Liver (tissue), 9 donors: ENCODE data around the gene KDM4D. TPM values are rescaled to one million over a fixed set of nuclear protein-coding genes. Genes with fewer than 3 reads are reported as not detected.

Experiments used
- DNase-seq: peaks from one replicate; pipeline ENCODE4 v3.0.0-alpha.2; 2017; ENCODE audit warnings: low spot score
- H3K27ac ChIP-seq, 2 donors: one replicate each; pipeline ENCODE4 v1.7.0; 2013; ENCODE audit warnings: inconsistent platforms in 2 of 2, low read length in 2 of 2, control low read depth in 1 of 2, low read depth in 1 of 2, mild to moderate bottlenecking in 1 of 2
- H3K27me3 ChIP-seq, 4 donors: one replicate each; pipeline versions ENCODE4 v1.6.1 to v1.7.0; 2013; ENCODE audit warnings: low read length in 3 of 4, inconsistent platforms in 1 of 4, mild to moderate bottlenecking in 1 of 4, moderate library complexity in 1 of 4; ENCODE audit not compliant: control insufficient read depth in 4 of 4, insufficient read depth in 4 of 4
- H3K36me3 ChIP-seq, 4 donors: one replicate each; pipeline versions ENCODE4 v1.6.1 to v1.7.0; 2013; ENCODE audit warnings: low read length in 3 of 4, mild to moderate bottlenecking in 3 of 4, low read depth in 1 of 4, moderate library complexity in 1 of 4; ENCODE audit not compliant: control insufficient read depth in 4 of 4, insufficient read depth in 3 of 4
- H3K4me1 ChIP-seq, 4 donors: one replicate each; pipeline versions ENCODE4 v1.6.1 to v1.7.0; 2013; ENCODE audit warnings: low read length in 3 of 4, mild to moderate bottlenecking in 3 of 4, moderate library complexity in 1 of 4; ENCODE audit not compliant: control insufficient read depth in 4 of 4, insufficient read depth in 4 of 4
- H3K4me3 ChIP-seq, 3 donors: one replicate each; pipeline versions ENCODE4 v1.6.1 to v1.7.0; 2013; ENCODE audit warnings: low read length in 3 of 3, control low read depth in 1 of 3, low read depth in 1 of 3, mild to moderate bottlenecking in 1 of 3
- H3K9ac ChIP-seq, 2 donors: one replicate each; pipeline ENCODE4 v1.7.0; 2013; ENCODE audit warnings: low read length in 2 of 2, mild to moderate bottlenecking in 2 of 2, moderate library complexity in 2 of 2, control low read depth in 1 of 2, low read depth in 1 of 2
- H3K9me3 ChIP-seq, 4 donors: one replicate each; pipeline versions ENCODE4 v1.6.1 to v1.7.0; 2013; ENCODE audit warnings: low read length in 3 of 4; ENCODE audit not compliant: control insufficient read depth in 4 of 4
- FOXA1 ChIP-seq: IDR thresholded peaks from 2 replicates; pipeline ENCODE4 v1.6.1; 2016; ENCODE audit warnings: antibody characterized with exemption
- FOXA2 ChIP-seq: IDR thresholded peaks from 2 replicates; pipeline ENCODE4 v1.6.1; 2016; ENCODE audit warnings: antibody characterized with exemption
- GABPA ChIP-seq, 2 donors: IDR thresholded peaks in 1 of 2; conservative IDR thresholded peaks in 1 of 2; 2 replicates each; pipeline ENCODE4 v1.6.1; 2016; ENCODE audit warnings: antibody characterized with exemption in 2 of 2, mild to moderate bottlenecking in 1 of 2, moderate library complexity in 1 of 2
- HNF4A ChIP-seq, 2 donors: conservative IDR thresholded peaks; 2 replicates each; pipeline ENCODE4 v1.6.1; 2016; ENCODE audit warnings: antibody characterized with exemption in 2 of 2, mild to moderate bottlenecking in 2 of 2
- HNF4G ChIP-seq: IDR thresholded peaks from 2 replicates; pipeline ENCODE4 v1.6.1; 2016; ENCODE audit warnings: antibody characterized with exemption
- NR2F2 ChIP-seq: IDR thresholded peaks from 2 replicates; pipeline ENCODE4 v1.6.1; 2016; ENCODE audit warnings: antibody characterized with exemption
- RAD21 ChIP-seq, 2 donors: IDR thresholded peaks; 2 replicates each; pipeline ENCODE4 v1.6.1; 2016; ENCODE audit warnings: antibody characterized with exemption in 2 of 2, mild to moderate bottlenecking in 2 of 2
- RXRA ChIP-seq, 2 donors: IDR thresholded peaks; 2 replicates each; pipeline ENCODE4 v1.6.1; 2017 to 2018; ENCODE audit warnings: antibody characterized with exemption in 2 of 2, mild to moderate bottlenecking in 1 of 2
- SP1 ChIP-seq: IDR thresholded peaks from 2 replicates; pipeline ENCODE4 v1.6.1; 2018; ENCODE audit warnings: antibody characterized with exemption, mild to moderate bottlenecking
- TAF1 ChIP-seq: conservative IDR thresholded peaks from 2 replicates; pipeline ENCODE4 v1.6.1; 2016; ENCODE audit warnings: antibody characterized with exemption, mild to moderate bottlenecking
- YY1 ChIP-seq: IDR thresholded peaks from 2 replicates; pipeline ENCODE4 v1.6.1; 2016; ENCODE audit warnings: antibody characterized with exemption, mild to moderate bottlenecking
- WGBS: extraction: QIAGEN DNeasy Blood & Tissue Kit; methylation state at CpG from one replicate; pipeline ENCODE4 v1.1.7; 2013; 5-methylcytosine and 5-hydroxymethylcytosine counted together
- polyA plus RNA-seq, 2 donors: library from polyadenylated mRNA; stranded (reverse) in 1 of 2; unstranded in 1 of 2; fragments of 200-250 nt in 1 of 2; fragments of >200 nt in 1 of 2; fragmentation: Nextera tagmentation in 1 of 2; extraction: Ambion mirVana in 1 of 2; gene quantifications; one replicate each; pipeline versions ENCODE4 v1.2.1 to v1.2.3, GENCODE V29; 2013 to 2015
- total RNA-seq, 2 donors: library from RNA; depleted of rRNA; stranded (reverse); fragments of >200 nt; gene quantifications; one replicate each; pipeline ENCODE4 v1.2.3, GENCODE V29; 2014
- TF ChIP-seq, protein P1 (sequence below): IDR thresholded peaks from 2 replicates; pipeline ENCODE4 v1.6.1; 2016; ENCODE audit warnings: antibody characterized with exemption, mild to moderate bottlenecking
- TF ChIP-seq, protein P2 (sequence below): IDR thresholded peaks from 2 replicates; pipeline ENCODE4 v1.6.1; 2016; ENCODE audit warnings: antibody characterized with exemption
- TF ChIP-seq, protein P3 (sequence below): IDR thresholded peaks from 2 replicates; pipeline ENCODE4 v1.6.1; 2016; ENCODE audit warnings: antibody characterized with exemption
- TF ChIP-seq, protein P4 (sequence below): IDR thresholded peaks from 2 replicates; pipeline ENCODE4 v1.6.1; 2016; ENCODE audit warnings: antibody characterized with exemption
- donor health status: healthy.
- donor health status: healthy.
- donor health status: healthy.
- donor health status: healthy.
- donor health status: healthy.

The KDM4D gene
- total and polyA plus RNA-seq, 4 donors: 0.11 to 0.23 (median 0.17) TPM

DNA sequence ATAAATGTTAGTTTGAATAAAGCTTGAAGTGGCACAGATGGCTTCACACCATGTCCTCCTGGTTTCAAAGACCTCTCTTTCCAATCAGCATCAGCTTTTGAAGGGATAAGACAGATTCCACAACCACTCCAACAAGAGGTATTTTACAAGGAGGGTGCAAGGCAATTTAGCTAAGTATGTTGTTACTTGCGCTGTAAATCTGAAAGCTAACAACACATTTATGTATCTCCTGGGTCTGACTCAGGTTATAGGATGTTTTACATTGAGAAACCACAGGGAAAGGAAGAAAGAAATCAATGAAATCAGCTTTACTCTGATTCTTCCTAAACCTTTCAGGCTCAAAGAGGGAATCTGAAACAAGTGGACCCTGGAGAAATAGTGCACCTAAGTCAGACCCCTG lies 12.3 kb upstream of the KDM4D start:
- Histone ChIP-seq H3K4me1 (no peaks in the 10 kb centered on the region), H3K4me3 (no peak overlapping the region), H3K9me3 (no peaks in the 10 kb centered on the region), H3K9ac (no peak overlapping the region), H3K36me3 (peaks cover 12 to 59% (median 49%) of the 10 kb centered on the region in 4 donors), H3K27me3 (no peaks in the 10 kb centered on the region), H3K27ac (no peak overlapping the region)
- no peak for DNase-seq
- TF ChIP-seq HNF4A (conservative IDR thresholded peaks at IDR 0.05) (no peak), YY1 (no peak), HNF4G (no peak), TAF1 (no peak), SP1 (no peak), RXRA (IDR thresholded peaks at IDR 0.05) (no peak), FOXA1 (no peak), NR2F2 (no peak)
- TF ChIP-seq, protein P1, sequence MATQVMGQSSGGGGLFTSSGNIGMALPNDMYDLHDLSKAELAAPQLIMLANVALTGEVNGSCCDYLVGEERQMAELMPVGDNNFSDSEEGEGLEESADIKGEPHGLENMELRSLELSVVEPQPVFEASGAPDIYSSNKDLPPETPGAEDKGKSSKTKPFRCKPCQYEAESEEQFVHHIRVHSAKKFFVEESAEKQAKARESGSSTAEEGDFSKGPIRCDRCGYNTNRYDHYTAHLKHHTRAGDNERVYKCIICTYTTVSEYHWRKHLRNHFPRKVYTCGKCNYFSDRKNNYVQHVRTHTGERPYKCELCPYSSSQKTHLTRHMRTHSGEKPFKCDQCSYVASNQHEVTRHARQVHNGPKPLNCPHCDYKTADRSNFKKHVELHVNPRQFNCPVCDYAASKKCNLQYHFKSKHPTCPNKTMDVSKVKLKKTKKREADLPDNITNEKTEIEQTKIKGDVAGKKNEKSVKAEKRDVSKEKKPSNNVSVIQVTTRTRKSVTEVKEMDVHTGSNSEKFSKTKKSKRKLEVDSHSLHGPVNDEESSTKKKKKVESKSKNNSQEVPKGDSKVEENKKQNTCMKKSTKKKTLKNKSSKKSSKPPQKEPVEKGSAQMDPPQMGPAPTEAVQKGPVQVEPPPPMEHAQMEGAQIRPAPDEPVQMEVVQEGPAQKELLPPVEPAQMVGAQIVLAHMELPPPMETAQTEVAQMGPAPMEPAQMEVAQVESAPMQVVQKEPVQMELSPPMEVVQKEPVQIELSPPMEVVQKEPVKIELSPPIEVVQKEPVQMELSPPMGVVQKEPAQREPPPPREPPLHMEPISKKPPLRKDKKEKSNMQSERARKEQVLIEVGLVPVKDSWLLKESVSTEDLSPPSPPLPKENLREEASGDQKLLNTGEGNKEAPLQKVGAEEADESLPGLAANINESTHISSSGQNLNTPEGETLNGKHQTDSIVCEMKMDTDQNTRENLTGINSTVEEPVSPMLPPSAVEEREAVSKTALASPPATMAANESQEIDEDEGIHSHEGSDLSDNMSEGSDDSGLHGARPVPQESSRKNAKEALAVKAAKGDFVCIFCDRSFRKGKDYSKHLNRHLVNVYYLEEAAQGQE: no peak
- TF ChIP-seq, protein P2, sequence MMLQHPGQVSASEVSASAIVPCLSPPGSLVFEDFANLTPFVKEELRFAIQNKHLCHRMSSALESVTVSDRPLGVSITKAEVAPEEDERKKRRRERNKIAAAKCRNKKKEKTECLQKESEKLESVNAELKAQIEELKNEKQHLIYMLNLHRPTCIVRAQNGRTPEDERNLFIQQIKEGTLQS: no peak
- WGBS: 100% methylated on average over 1 of the region's 1 CpG

DNA sequence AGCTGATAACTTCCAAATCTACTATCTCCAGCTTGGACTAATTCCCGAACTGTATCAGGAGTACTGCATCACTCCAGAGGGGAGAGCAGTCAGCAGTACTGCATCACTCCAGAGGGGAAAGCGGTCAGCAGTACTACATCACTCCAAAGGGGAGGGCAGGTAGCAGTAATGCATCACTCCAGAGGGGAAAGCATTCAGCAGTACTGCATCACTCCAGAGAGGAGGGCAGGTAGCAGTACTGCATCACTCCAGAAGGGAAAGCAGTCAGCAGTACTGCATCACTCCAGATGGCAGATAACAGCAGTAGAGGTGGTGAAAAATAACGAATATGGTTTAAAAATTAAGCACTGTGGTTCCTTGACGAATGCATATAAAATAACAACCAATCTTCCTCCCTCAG lies 8.6 kb upstream of the KDM4D start:
- Histone ChIP-seq H3K4me3 (no peak overlapping the region), H3K9me3 (no peaks in the 10 kb centered on the region), H3K9ac (no peak overlapping the region), H3K36me3 (peaks cover 12 to 83% (median 71%) of the 10 kb centered on the region in 4 donors), H3K27ac (no peak overlapping the region), H3K4me1 (no peaks in the 10 kb centered on the region), H3K27me3 (no peaks in the 10 kb centered on the region)
- DNase-seq: no peak
- TF ChIP-seq HNF4G: no peak
- TF ChIP-seq, protein P2: no peak
- no peak for TF ChIP-seq RAD21 (IDR thresholded peaks at IDR 0.05)
- TF ChIP-seq, protein P1: no peak
- TF ChIP-seq, protein P3, sequence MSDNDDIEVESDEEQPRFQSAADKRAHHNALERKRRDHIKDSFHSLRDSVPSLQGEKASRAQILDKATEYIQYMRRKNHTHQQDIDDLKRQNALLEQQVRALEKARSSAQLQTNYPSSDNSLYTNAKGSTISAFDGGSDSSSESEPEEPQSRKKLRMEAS: no peak
- TF ChIP-seq SP1: no peak
- no peak for TF ChIP-seq FOXA2
- TF ChIP-seq TAF1: no peak
- no peak for TF ChIP-seq GABPA (IDR thresholded peaks at IDR 0.05 in 1 of 2, conservative IDR thresholded peaks at IDR 0.05 in 1 of 2)
- no peak for TF ChIP-seq YY1
- no peak for TF ChIP-seq RXRA (IDR thresholded peaks at IDR 0.05)
- TF ChIP-seq, protein P4, sequence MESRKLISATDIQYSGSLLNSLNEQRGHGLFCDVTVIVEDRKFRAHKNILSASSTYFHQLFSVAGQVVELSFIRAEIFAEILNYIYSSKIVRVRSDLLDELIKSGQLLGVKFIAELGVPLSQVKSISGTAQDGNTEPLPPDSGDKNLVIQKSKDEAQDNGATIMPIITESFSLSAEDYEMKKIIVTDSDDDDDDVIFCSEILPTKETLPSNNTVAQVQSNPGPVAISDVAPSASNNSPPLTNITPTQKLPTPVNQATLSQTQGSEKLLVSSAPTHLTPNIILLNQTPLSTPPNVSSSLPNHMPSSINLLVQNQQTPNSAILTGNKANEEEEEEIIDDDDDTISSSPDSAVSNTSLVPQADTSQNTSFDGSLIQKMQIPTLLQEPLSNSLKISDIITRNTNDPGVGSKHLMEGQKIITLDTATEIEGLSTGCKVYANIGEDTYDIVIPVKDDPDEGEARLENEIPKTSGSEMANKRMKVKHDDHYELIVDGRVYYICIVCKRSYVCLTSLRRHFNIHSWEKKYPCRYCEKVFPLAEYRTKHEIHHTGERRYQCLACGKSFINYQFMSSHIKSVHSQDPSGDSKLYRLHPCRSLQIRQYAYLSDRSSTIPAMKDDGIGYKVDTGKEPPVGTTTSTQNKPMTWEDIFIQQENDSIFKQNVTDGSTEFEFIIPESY: no peak
- 93% methylated on average over 4 of the region's 4 CpGs for WGBS
